Measurements from ENCODE around the gene MGAT1.

DNA sequence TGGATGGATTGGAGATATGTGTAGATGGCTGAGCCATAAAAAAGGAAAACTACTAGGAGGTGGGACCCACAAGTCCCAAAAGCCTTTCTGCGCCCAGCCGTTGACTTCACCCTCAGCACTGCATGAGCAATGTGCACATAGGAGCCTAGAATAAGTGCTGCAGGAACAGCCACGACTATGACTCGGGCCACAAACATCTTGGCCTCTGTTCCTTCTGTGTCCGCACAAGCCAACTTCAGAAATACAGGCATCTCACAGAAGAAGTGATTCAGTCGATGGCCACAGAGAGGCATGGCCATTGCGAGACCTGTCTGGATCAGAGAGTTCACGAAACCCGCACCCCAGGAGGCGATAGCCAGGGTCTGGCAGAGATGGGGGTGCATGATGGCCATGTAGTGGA is 63.3 kb downstream of the MGAT1 start:
- TF ChIP-seq POLR2AphosphoS5 (IDR thresholded peaks at IDR 0.05; ENCODE audit: low read depth, low read length), result no peak
- no peak for TF ChIP-seq CTCF (IDR thresholded peaks at IDR 0.05 in 2 of 3, conservative IDR thresholded peaks at IDR 0.05 in 1 of 3; ENCODE audit: borderline replicate concordance in 1 of 3, insufficient read depth in 1 of 3, low read depth in 2 of 3, low read length in 2 of 3)
- TF ChIP-seq POLR2A (IDR thresholded peaks at IDR 0.05; ENCODE audit: borderline replicate concordance, extremely low read depth, insufficient read depth, insufficient read length), result no peak
- TF ChIP-seq RAD21 (IDR thresholded peaks at IDR 0.05; ENCODE audit: low read depth), result no peak
- no peak for TF ChIP-seq YY1 (IDR thresholded peaks at IDR 0.05; ENCODE audit: extremely low read depth, insufficient replicate concordance, low read depth, low read length)
- TF ChIP-seq SIN3A (IDR thresholded peaks at IDR 0.05; ENCODE audit: low read depth), result no peak
- no peak for TF ChIP-seq CBX3 (IDR thresholded peaks at IDR 0.05; ENCODE audit: low read depth)
